Naive thymus-derived CD4-positive, alpha-beta T cell (primary cell): ENCODE results near the gene BCAS4. TPM values are rescaled to one million over a fixed set of nuclear protein-coding genes. Genes with fewer than 3 reads are reported as not detected.
"Not testable (repeated sequence)": the region's sequence is repeated elsewhere in the genome, so short reads cannot be mapped to it uniquely, and the experiment has no call there.

Experiments used
- ATAC-seq: fragments of 150-1000 bp; cut with Tn5 transposase; 2 replicates; pipeline ENCODE4 v1.10.0; 2021; ENCODE audit warnings: mild to moderate bottlenecking, moderate library complexity
- CTCF ChIA-PET: fragments of 350-600 bp; sonication (Branson Sonifier 250); formaldehyde crosslinking; loops from one replicate; lab custom pipeline; 2021; ENCODE audit warnings: antibody characterized with exemption; lab: Charles Lee
- POLR2A ChIA-PET: fragments of 350-600 bp; sonication (Branson Sonifier 250); formaldehyde crosslinking; loops from one replicate; lab custom pipeline; 2021; ENCODE audit warnings: antibody characterized with exemption, inconsistent platforms; lab: Charles Lee
- DNase-seq, 9 donors: peaks; one replicate each; pipeline versions ENCODE4 v3.0.0 to v3.0.0-alpha.2; 2020 to 2022; ENCODE audit warnings: mixed read lengths in 1 of 9
- H3K27ac ChIP-seq: one replicate; pipeline ENCODE4 v1.7.0; 2013; ENCODE audit warnings: mild to moderate bottlenecking, low read depth, low read length, moderate library complexity
- H3K27me3 ChIP-seq, 2 donors: one replicate each; pipeline ENCODE4 v1.7.0; 2013; ENCODE audit warnings: low read length in 2 of 2, mild to moderate bottlenecking in 2 of 2, moderate library complexity in 2 of 2; ENCODE audit not compliant: control insufficient read depth in 2 of 2, insufficient read depth in 2 of 2
- H3K36me3 ChIP-seq, 3 experiments: 1 replicate in 2 of 3; 2 replicates in 1 of 3; pipeline ENCODE4 v1.7.0; 2013; ENCODE audit warnings: low read length in 3 of 3, mild to moderate bottlenecking in 3 of 3, moderate library complexity in 1 of 3; ENCODE audit not compliant: insufficient read depth in 3 of 3, control insufficient read depth in 2 of 3
- H3K4me1 ChIP-seq, 2 donors: one replicate each; pipeline ENCODE4 v1.7.0; 2013; ENCODE audit warnings: low read length in 2 of 2, mild to moderate bottlenecking in 2 of 2, moderate library complexity in 1 of 2; ENCODE audit not compliant: control insufficient read depth in 2 of 2, insufficient read depth in 2 of 2
- H3K4me3 ChIP-seq: 2 replicates; pipeline ENCODE4 v1.7.0; 2013; ENCODE audit warnings: mild to moderate bottlenecking, low read length
- H3K9me3 ChIP-seq, 3 experiments: 1 replicate in 2 of 3; 2 replicates in 1 of 3; pipeline ENCODE4 v1.7.0; 2013; ENCODE audit warnings: low read length in 3 of 3; ENCODE audit not compliant: control insufficient read depth in 2 of 3
- H3K27ac Mint-ChIP-seq, 9 donors: one replicate each; pipeline ENCODE4 v1.8.0; 2020 to 2022; ENCODE audit warnings: mixed read lengths in 9 of 9, mild to moderate bottlenecking in 8 of 9, moderate library complexity in 5 of 9, inconsistent platforms in 2 of 9
- H3K27me3 Mint-ChIP-seq, 5 donors: one replicate each; pipeline ENCODE4 v1.8.0; 2021 to 2022; ENCODE audit warnings: mixed read lengths in 5 of 5, mild to moderate bottlenecking in 1 of 5
- H3K36me3 Mint-ChIP-seq, 5 donors: one replicate each; pipeline ENCODE4 v1.8.0; 2020 to 2022; ENCODE audit warnings: mixed read lengths in 5 of 5, mild to moderate bottlenecking in 3 of 5, inconsistent platforms in 1 of 5
- H3K4me1 Mint-ChIP-seq, 7 donors: one replicate each; pipeline ENCODE4 v1.8.0; 2020 to 2022; ENCODE audit warnings: mixed read lengths in 7 of 7, mild to moderate bottlenecking in 3 of 7, inconsistent platforms in 1 of 7
- H3K4me3 Mint-ChIP-seq, 10 donors: one replicate each; pipeline ENCODE4 v1.8.0; 2020 to 2022; ENCODE audit warnings: mild to moderate bottlenecking in 10 of 10, mixed read lengths in 10 of 10, moderate library complexity in 6 of 10, inconsistent platforms in 2 of 10
- H3K9me3 Mint-ChIP-seq, 11 donors: one replicate each; pipeline ENCODE4 v1.8.0; 2020 to 2022; ENCODE audit warnings: mixed read lengths in 11 of 11, mild to moderate bottlenecking in 4 of 11, inconsistent platforms in 1 of 11, moderate library complexity in 1 of 11
- intact Hi-C, 2 donors: fragments of 100-400 bp; cut with micrococcal nuclease; formaldehyde crosslinking; loops; one replicate each; pipeline ENCODE4 v1.15.1; 2023
- polyA plus RNA-seq, 2 donors: library from polyadenylated mRNA; unstranded; fragments of 300-500 nt; fragmentation: Illumina TruSeq; gene quantifications; one replicate each; pipeline ENCODE4 v1.2.3, GENCODE V29; 2021
- total RNA-seq, 6 experiments: library from RNA in 5 of 6; stranded (reverse) in 5 of 6; gene quantifications; 1 replicate in 5 of 6; 2 replicates in 1 of 6; pipeline ENCODE4 v1.2.3 and lab custom pipeline; 2021 to 2026

BCAS4 gene
- total and polyA plus RNA-seq, 7 experiments from 2014 or later: 5.5 to 54.0 (median 24.1) TPM

DNA sequence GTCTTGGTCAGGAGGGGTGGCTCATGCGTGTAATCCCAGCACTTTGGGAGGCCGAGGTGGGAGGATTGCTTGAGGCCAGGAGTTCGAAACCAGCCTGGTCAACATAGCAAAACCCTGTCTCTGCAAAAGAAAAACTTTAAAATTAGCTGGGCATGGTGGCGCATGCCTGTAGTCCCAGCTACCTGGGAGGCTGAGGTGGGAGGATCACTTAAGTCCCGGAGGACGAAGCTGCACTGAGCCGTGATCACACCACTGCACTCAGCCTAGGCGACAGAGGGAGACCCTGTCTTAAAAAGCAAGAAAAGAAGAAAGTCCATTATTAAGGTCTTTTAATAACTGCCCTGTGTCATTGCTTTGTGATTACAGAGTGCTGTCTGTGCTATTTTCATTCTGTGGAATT is 15.9 kb upstream of the BCAS4 start:
- peaks cover 4 to 17% (median 9%) of the 10 kb centered on the region in 5 donors for H3K27me3 Mint-ChIP-seq
- H3K4me1 ChIP-seq, intact Hi-C loops, H3K36me3 ChIP-seq, H3K4me1 Mint-ChIP-seq, ATAC-seq, H3K27ac ChIP-seq, DNase-seq, H3K9me3 ChIP-seq, POLR2A ChIA-PET, H3K9me3 Mint-ChIP-seq, H3K4me3 ChIP-seq, H3K27ac Mint-ChIP-seq, H3K36me3 Mint-ChIP-seq, H3K4me3 Mint-ChIP-seq, H3K27me3 ChIP-seq: not testable (repeated sequence)
- CTCF ChIA-PET: interaction anchor here (0.6 to 1.4 kb wide), 3 partner anchors 12 to 29 kb away, joined by 3 to 5 read pairs (median 3); no protein-coding TSS in a partner anchor

- Mint-ChIP-seq H3K27ac (no peak overlapping the region), H3K9me3 (no peaks in the 10 kb centered on the region), H3K27me3 (peaks cover 4 to 15% (median 9%) of the 10 kb centered on the region in 5 donors), H3K36me3 (no peaks in the 10 kb centered on the region), H3K4me1 (peaks cover 0 to 4% (median 0%) of the 10 kb centered on the region in 7 donors), H3K4me3 (no peak overlapping the region)
- Histone ChIP-seq H3K4me1 (no peaks in the 10 kb centered on the region), H3K9me3 (no peaks in the 10 kb centered on the region), H3K27ac (no peak overlapping the region), H3K4me3 (no peak overlapping the region), H3K36me3 (no peaks in the 10 kb centered on the region), H3K27me3 (no peaks in the 10 kb centered on the region)
- CTCF ChIA-PET: interaction anchor here (0.5 kb wide), 1 partner anchor 35 kb away, joined by 3 read pairs; no protein-coding TSS in a partner anchor
- POLR2A ChIA-PET: no interaction called here
- intact Hi-C loops: no loop called here
- DNase-seq (no peak), ATAC-seq (no peak)
Measured at GRCh38 chr20:50783390-50783789, 11.5 kb upstream of the BCAS4 start.

DNA sequence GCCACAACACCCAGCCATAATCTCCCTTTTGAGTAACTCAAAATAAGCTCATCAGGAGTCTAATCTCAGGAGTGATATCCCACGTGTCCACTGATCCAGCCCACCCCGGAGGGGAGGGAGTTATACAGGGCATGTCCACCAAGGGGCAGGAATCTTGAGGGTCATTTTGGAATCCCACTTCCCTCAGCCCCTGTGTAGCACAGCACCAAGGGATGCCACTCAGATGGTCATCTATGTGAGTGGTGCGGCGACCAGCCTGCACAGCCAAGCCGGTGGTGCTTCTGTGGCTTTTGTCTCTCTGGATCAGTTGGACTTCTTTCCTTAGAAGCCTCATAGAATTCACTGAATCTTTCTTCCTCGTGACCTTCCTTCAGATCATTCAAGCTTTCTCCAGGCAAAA is 11.0 kb upstream of the BCAS4 start:
- ChIA-PET POLR2A (interaction anchor here (1.1 kb wide), 1 partner anchor 10 kb away, joined by 5 read pairs; no protein-coding TSS in a partner anchor), CTCF (no interaction called here)
- no peak overlapping the region for H3K27ac ChIP-seq
- H3K4me3 Mint-ChIP-seq: no peak overlapping the region
- no peaks in the 10 kb centered on the region for H3K4me1 ChIP-seq
- no peak overlapping the region for H3K4me3 ChIP-seq
- DNase-seq (no peak), ATAC-seq (no peak)
- H3K27me3 ChIP-seq: no peaks in the 10 kb centered on the region
- H3K9me3 ChIP-seq: no peaks in the 10 kb centered on the region
- H3K27ac Mint-ChIP-seq: no peak overlapping the region
- H3K9me3 Mint-ChIP-seq: no peaks in the 10 kb centered on the region
- no peaks in the 10 kb centered on the region for H3K36me3 ChIP-seq
- H3K27me3 Mint-ChIP-seq: peaks cover 4 to 15% (median 9%) of the 10 kb centered on the region in 5 donors
- intact Hi-C loops: no loop called here
- no peaks in the 10 kb centered on the region for H3K36me3 Mint-ChIP-seq
- H3K4me1 Mint-ChIP-seq: peaks cover 0 to 4% (median 0%) of the 10 kb centered on the region in 7 donors

DNA sequence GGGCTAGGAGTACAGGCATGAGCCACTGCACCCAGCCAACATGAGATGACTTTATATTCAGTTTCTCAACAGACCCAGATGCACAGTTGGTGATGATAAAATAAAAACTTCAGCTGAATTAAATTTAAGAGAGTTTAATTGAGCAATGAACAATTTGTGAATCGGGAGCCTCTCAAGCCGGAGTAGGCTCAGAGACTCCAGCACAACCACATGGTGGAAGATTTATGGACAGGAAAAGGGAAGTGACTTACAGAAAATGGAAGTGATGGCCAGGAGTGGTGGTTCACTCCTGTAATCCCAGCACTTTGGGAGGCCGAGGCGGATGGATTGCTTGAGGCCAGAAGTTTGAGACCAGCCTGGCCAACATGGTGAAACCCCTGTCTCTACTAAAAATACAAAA is 10.4 kb upstream of the BCAS4 start:
- no peaks in the 10 kb centered on the region for H3K36me3 Mint-ChIP-seq
- H3K27ac Mint-ChIP-seq: no peak overlapping the region
- H3K27me3 ChIP-seq: no peaks in the 10 kb centered on the region
- H3K4me1 ChIP-seq: no peaks in the 10 kb centered on the region
- peaks cover 0 to 4% (median 0%) of the 10 kb centered on the region in 7 donors for H3K4me1 Mint-ChIP-seq
- ChIA-PET POLR2A (interaction anchor here (1.1 kb wide), 1 partner anchor 10 kb away, joined by 5 read pairs; no protein-coding TSS in a partner anchor), CTCF (no interaction called here)
- intact Hi-C loops: no loop called here
- no peak overlapping the region for H3K4me3 Mint-ChIP-seq
- no peaks in the 10 kb centered on the region for H3K9me3 Mint-ChIP-seq
- no peaks in the 10 kb centered on the region for H3K9me3 ChIP-seq
- ATAC-seq (no peak), DNase-seq (no peak)
- no peaks in the 10 kb centered on the region for H3K36me3 ChIP-seq
- H3K27ac ChIP-seq: no peak overlapping the region
- H3K4me3 ChIP-seq: no peak overlapping the region
- H3K27me3 Mint-ChIP-seq: peaks cover 4 to 10% (median 5%) of the 10 kb centered on the region in 5 donors

DNA sequence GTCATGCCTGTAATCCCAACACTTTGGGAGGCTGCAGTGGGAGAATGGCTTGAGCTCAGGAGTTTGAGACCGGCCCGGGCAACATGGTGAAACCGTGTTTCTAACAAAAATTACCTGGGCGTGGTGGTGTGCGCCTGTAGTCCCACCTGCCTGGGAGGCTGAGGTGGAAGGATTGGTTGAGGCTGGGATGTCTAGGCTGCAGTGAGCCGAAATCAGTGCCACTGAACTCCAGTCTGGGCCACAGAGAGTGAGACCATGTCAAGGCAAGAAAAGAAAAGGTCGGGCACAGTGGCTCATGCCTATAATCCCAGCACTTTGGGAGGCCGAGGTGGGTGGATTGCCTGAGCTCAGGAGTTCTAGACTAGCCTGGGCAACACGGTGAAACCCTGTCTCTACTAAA is 8.2 kb upstream of the BCAS4 start:
- H3K27me3 Mint-ChIP-seq: peaks cover 0 to 4% (median 0%) of the 10 kb centered on the region in 5 donors
- POLR2A ChIA-PET: no interaction called here
- peaks cover 6 to 13% of the 10 kb centered on the region in 2 donors for H3K4me1 ChIP-seq
- no peak overlapping the region for H3K27ac ChIP-seq
- H3K27me3 ChIP-seq: no peaks in the 10 kb centered on the region
- no peak overlapping the region for H3K4me3 ChIP-seq
- no peaks in the 10 kb centered on the region for H3K36me3 ChIP-seq
- intact Hi-C loops: no loop called here
- H3K4me1 Mint-ChIP-seq: peaks cover 2 to 11% (median 7%) of the 10 kb centered on the region in 7 donors
- peak overlapping the region in 1 of 9 donors; percentile 13 for H3K27ac Mint-ChIP-seq
- ATAC-seq: no peak
- H3K9me3 ChIP-seq: no peaks in the 10 kb centered on the region
- no peaks in the 10 kb centered on the region for H3K36me3 Mint-ChIP-seq
- no peak overlapping the region for H3K4me3 Mint-ChIP-seq
- CTCF ChIA-PET: interaction anchor here (0.5 to 1.7 kb wide), 3 partner anchors 8 to 200 kb away, joined by 3 read pairs; no protein-coding TSS in a partner anchor
- no peaks in the 10 kb centered on the region for H3K9me3 Mint-ChIP-seq
- DNase-seq: no peak

DNA sequence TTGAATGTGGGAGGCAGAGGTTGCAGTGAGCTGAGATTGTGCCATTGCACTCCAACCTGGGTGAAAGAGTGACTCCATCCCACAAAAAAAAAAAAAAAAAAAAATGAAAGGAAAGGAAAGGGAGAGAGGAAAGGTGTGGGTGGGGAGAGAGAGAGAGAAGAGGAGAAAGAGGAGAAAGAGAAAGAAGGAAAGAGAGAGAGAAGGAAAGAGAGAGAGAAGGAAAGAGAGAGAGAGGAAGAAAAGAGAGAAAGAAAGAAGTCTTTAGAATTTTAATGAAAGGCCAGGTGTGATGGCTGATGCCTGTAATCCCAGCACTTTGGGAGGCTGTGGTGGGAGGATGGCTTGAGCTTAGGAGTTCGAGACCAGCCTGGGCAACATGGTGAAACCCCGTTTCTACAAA is 7.7 kb upstream of the BCAS4 start:
- H3K9me3 Mint-ChIP-seq: no peaks in the 10 kb centered on the region
- no peak overlapping the region for H3K4me3 Mint-ChIP-seq
- Histone ChIP-seq H3K27ac (no peak overlapping the region), H3K36me3 (no peaks in the 10 kb centered on the region), H3K9me3 (no peaks in the 10 kb centered on the region), H3K4me1 (peaks cover 6 to 13% of the 10 kb centered on the region in 2 donors), H3K27me3 (no peaks in the 10 kb centered on the region), H3K4me3 (no peak overlapping the region)
- H3K4me1 Mint-ChIP-seq: peaks cover 2 to 11% (median 7%) of the 10 kb centered on the region in 7 donors
- no peak for DNase-seq
- intact Hi-C loops: no loop called here
- ChIA-PET CTCF (interaction anchor here (0.5 to 0.6 kb wide), 2 partner anchors 173 to 200 kb away, joined by 3 read pairs; no protein-coding TSS in a partner anchor), POLR2A (no interaction called here)
- no peaks in the 10 kb centered on the region for H3K36me3 Mint-ChIP-seq
- peaks cover 0 to 4% (median 0%) of the 10 kb centered on the region in 5 donors for H3K27me3 Mint-ChIP-seq
- peak overlapping the region in 1 of 9 donors; percentile 46 for H3K27ac Mint-ChIP-seq
- no peak for ATAC-seq
